Activated CD4-positive, alpha-beta T cell treated with anti-CD3 and anti-CD28 coated beads for 4 hours (primary cell): ENCODE data around the gene NCKAP5.

ENCODE experiments used
- DNase-seq, 2 donors: peaks; one replicate each; pipeline ENCODE4 v3.0.0-alpha.2; 2020

NCKAP5 gene

GRCh38 chr2:132772340-132772739 lies 795.9 kb downstream of the NCKAP5 start:
- DNase-seq = no peak

- DNase-seq = no peak
Measured at GRCh38 chr2:132766573-132766972, 801.7 kb downstream of the NCKAP5 start.

- no peak for DNase-seq
Measured at GRCh38 chr2:132761437-132761836, 806.8 kb downstream of the NCKAP5 start.

GRCh38 chr2:132760971-132761370 lies 807.3 kb downstream of the NCKAP5 start:
- no peak for DNase-seq

- no peak for DNase-seq
Measured at GRCh38 chr2:132760405-132760804, 807.9 kb downstream of the NCKAP5 start.

- no peak for DNase-seq
Measured at GRCh38 chr2:132758995-132759394, 809.3 kb downstream of the NCKAP5 start.

- DNase-seq = no peak
Measured at GRCh38 chr2:132757676-132758075, 810.6 kb downstream of the NCKAP5 start.

GRCh38 chr2:132757002-132757589 lies 811.2 kb downstream of the NCKAP5 start:
- no peak for DNase-seq

- no peak for DNase-seq
Measured at GRCh38 chr2:132754867-132755472, 813.3 kb downstream of the NCKAP5 start.

GRCh38 chr2:132754392-132754791 lies 813.9 kb downstream of the NCKAP5 start:
- no peak for DNase-seq

GRCh38 chr2:132752421-132753206 lies 815.6 kb downstream of the NCKAP5 start:
- no peak for DNase-seq

GRCh38 chr2:132751836-132752235 lies 816.4 kb downstream of the NCKAP5 start:
- no peak for DNase-seq

GRCh38 chr2:132750606-132751005 lies 817.7 kb downstream of the NCKAP5 start:
- no peak for DNase-seq

- no peak for DNase-seq
Measured at GRCh38 chr2:132747046-132747445, 821.2 kb downstream of the NCKAP5 start.

GRCh38 chr2:132741754-132742153 lies 826.5 kb downstream of the NCKAP5 start:
- DNase-seq = no peak

- DNase-seq = no peak
Measured at GRCh38 chr2:132740081-132740720, 828.1 kb downstream of the NCKAP5 start.

GRCh38 chr2:132738223-132738622 lies 830.0 kb downstream of the NCKAP5 start:
- DNase-seq = no peak

GRCh38 chr2:132736059-132736458 lies 832.2 kb downstream of the NCKAP5 start:
- no peak for DNase-seq

- no peak for DNase-seq
Measured at GRCh38 chr2:132734961-132735360, 833.3 kb downstream of the NCKAP5 start.

GRCh38 chr2:132733094-132733493 lies 835.2 kb downstream of the NCKAP5 start:
- no peak for DNase-seq

- no peak for DNase-seq
Measured at GRCh38 chr2:132732694-132733093, 835.6 kb downstream of the NCKAP5 start.

- no peak for DNase-seq
Measured at GRCh38 chr2:132731441-132731840, 836.8 kb downstream of the NCKAP5 start.

- DNase-seq = no peak
Measured at GRCh38 chr2:132730611-132731010, 837.7 kb downstream of the NCKAP5 start.

GRCh38 chr2:132729522-132729921 lies 838.7 kb downstream of the NCKAP5 start:
- DNase-seq = no peak
